Measurements from ENCODE around the gene GAB2. TPM values are rescaled to one million over a fixed set of nuclear protein-coding genes. Genes with fewer than 3 reads are reported as not detected.

GAB2 gene
- total RNA-seq, 1 experiment from 2014 or later, result 4.2 TPM

DNA sequence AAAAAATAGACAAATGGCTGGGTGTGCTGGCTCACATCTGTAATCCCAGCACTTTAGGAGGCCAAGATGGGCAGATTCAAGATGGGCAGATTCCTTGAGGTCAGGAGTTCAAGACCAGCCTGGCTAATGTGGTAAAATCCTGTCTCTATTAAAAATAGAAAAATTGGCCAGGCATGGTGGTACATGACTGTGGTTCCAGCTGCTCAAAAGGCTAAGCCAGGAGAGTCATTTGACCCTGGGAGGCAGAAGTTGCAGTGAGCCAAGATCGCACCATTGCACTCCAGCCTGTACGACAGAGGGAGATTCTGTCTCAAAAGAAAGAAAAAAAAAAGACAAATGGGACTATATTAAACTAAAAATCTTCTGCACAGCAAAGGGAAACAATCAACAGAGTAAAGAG lies 173.5 kb downstream of the GAB2 start:
- Mint-ChIP-seq H3K4me3 (ENCODE audit: unreplicated experiment) (no peak overlapping the region), H3K27me3 (ENCODE audit: insufficient read depth, unreplicated experiment) (no peaks in the 10 kb centered on the region), H3K4me1 (ENCODE audit: insufficient read depth, unreplicated experiment) (no peaks in the 10 kb centered on the region), H3K9me3 (ENCODE audit: unreplicated experiment) (peaks cover 9% of the 10 kb centered on the region), H3K27ac (ENCODE audit: low read depth, unreplicated experiment) (no peak overlapping the region), H3K36me3 (ENCODE audit: insufficient read depth, unreplicated experiment) (peaks cover 6% of the 10 kb centered on the region)
- no peak for DNase-seq (ENCODE audit: unreplicated experiment)
- intact Hi-C loops (cut with micrococcal nuclease), result no loop called here
- BruUV-seq (replicated peaks), result no TSS peak
- CTCF ChIA-PET, result interaction anchor here (0.7 kb wide), 1 partner anchor 11 kb away, joined by 4 read pairs; no protein-coding TSS in a partner anchor
- TF ChIP-seq, protein P1, sequence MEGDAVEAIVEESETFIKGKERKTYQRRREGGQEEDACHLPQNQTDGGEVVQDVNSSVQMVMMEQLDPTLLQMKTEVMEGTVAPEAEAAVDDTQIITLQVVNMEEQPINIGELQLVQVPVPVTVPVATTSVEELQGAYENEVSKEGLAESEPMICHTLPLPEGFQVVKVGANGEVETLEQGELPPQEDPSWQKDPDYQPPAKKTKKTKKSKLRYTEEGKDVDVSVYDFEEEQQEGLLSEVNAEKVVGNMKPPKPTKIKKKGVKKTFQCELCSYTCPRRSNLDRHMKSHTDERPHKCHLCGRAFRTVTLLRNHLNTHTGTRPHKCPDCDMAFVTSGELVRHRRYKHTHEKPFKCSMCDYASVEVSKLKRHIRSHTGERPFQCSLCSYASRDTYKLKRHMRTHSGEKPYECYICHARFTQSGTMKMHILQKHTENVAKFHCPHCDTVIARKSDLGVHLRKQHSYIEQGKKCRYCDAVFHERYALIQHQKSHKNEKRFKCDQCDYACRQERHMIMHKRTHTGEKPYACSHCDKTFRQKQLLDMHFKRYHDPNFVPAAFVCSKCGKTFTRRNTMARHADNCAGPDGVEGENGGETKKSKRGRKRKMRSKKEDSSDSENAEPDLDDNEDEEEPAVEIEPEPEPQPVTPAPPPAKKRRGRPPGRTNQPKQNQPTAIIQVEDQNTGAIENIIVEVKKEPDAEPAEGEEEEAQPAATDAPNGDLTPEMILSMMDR (IDR thresholded peaks at IDR 0.05; ENCODE audit: unreplicated experiment), result no peak
- POLR2A ChIA-PET, result interaction anchor here (0.6 kb wide), 1 partner anchor 21 kb away, joined by 3 read pairs; no protein-coding TSS in a partner anchor

DNA sequence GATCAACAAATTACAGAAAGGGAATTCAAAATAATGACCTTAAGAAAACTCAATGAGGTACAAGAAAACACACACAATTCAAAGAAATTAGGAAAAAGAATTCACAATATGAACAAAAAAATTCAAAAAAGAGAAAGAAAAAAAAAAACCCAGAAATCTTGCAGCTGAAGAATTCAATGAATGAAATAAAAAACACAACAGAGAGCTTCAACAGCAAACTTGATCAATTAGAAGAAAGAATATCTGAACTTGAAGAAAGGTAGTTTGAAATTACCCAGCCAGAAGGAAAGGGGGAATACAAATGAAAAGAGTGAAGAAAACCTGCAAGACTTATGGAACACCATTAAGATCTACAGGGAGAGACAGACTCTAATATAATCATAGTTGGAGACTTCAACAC lies 176.1 kb downstream of the GAB2 start:
- no TSS peak for BruUV-seq (replicated peaks)
- Mint-ChIP-seq H3K27me3 (ENCODE audit: insufficient read depth, unreplicated experiment) (no peaks in the 10 kb centered on the region), H3K9me3 (ENCODE audit: unreplicated experiment) (peaks cover 17% of the 10 kb centered on the region), H3K4me3 (ENCODE audit: unreplicated experiment) (no peak overlapping the region), H3K27ac (ENCODE audit: low read depth, unreplicated experiment) (no peak overlapping the region), H3K36me3 (ENCODE audit: insufficient read depth, unreplicated experiment) (peaks cover 6% of the 10 kb centered on the region), H3K4me1 (ENCODE audit: insufficient read depth, unreplicated experiment) (no peaks in the 10 kb centered on the region)
- intact Hi-C loops (cut with micrococcal nuclease), result no loop called here
- TF ChIP-seq, protein P1 (IDR thresholded peaks at IDR 0.05; ENCODE audit: unreplicated experiment), result no peak
- ChIA-PET CTCF (no interaction called here), POLR2A (interaction anchor here (0.7 kb wide), 1 partner anchor 178 kb away, joined by 3 read pairs; no protein-coding TSS in a partner anchor)
- DNase-seq (ENCODE audit: unreplicated experiment), result no peak

DNA sequence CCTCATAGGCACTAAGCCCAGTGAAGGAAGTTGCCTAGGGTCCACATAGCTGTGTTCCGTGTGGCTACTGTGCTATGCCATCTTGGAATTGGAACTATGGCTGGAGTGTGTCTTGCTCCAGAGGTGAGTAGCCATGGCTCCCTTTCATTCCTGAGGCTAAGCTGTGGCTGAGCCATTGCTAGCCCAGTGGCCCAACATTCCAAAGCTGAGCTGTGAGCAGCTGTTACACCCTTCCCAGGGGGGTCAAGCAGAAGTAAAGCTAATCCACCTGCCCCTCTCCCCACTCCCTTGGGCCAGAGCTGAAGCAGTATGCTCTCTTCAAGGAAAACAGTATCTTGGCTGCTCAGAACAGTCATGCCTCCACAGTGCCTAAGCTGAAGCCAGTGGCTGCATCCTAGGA lies 177.8 kb downstream of the GAB2 start:
- peaks cover 6% of the 10 kb centered on the region for H3K36me3 Mint-ChIP-seq (ENCODE audit: insufficient read depth, unreplicated experiment)
- no peaks in the 10 kb centered on the region for H3K27me3 Mint-ChIP-seq (ENCODE audit: insufficient read depth, unreplicated experiment)
- H3K4me1 Mint-ChIP-seq (ENCODE audit: insufficient read depth, unreplicated experiment), result no peaks in the 10 kb centered on the region
- H3K4me3 Mint-ChIP-seq (ENCODE audit: unreplicated experiment), result no peak overlapping the region
- CTCF ChIA-PET, result interaction anchor here (0.8 to 1.8 kb wide), 2 partner anchors 12 kb away, joined by 3 to 11 read pairs; no protein-coding TSS in a partner anchor
- TF ChIP-seq, protein P1 (IDR thresholded peaks at IDR 0.05; ENCODE audit: unreplicated experiment), result no peak
- DNase-seq (ENCODE audit: unreplicated experiment), result no peak
- no TSS peak for BruUV-seq (replicated peaks)
- POLR2A ChIA-PET, result interaction anchor here (0.5 kb wide), 1 partner anchor 49 kb away, joined by 5 read pairs; no protein-coding TSS in a partner anchor
- H3K27ac Mint-ChIP-seq (ENCODE audit: low read depth, unreplicated experiment), result no peak overlapping the region
- intact Hi-C loops (cut with micrococcal nuclease), result no loop called here
- H3K9me3 Mint-ChIP-seq (ENCODE audit: unreplicated experiment), result peaks cover 17% of the 10 kb centered on the region

DNA sequence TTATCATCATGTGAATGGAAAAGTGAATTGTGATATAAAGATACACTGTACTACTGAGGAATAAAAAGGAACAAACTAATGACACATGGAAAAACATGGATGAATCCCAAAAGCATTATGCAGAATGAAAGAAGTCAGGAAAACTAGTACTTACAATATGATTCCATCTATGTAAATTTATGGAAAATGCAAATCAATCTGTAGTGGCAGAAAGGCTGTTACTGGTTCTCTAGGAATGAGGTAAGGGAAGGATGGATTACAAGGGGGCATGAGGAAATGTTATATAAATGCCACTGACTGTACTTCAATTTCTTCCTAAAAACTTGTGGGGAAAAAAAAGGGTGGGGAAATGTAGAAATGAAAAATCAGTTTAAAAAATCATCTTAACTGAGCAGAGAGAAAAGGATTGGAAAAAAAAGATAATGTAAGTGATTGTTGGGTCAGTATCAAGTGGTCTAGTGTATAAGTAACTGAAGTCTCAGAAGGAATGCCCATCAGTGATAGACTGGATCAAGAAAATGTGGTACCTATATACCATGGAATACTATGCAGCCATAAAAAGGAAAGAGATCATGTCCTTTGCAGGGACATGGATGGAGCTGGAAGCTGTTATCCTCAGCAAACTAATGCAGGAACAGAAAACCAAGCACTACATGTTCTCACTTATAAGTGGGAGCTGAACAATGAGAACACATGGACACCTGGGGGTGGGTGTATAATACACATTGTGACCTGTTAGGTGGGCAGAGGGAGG lies 180.2 kb downstream of the GAB2 start:
- Mint-ChIP-seq H3K27ac (ENCODE audit: low read depth, unreplicated experiment) (no peak overlapping the region), H3K27me3 (ENCODE audit: insufficient read depth, unreplicated experiment) (no peaks in the 10 kb centered on the region), H3K4me1 (ENCODE audit: insufficient read depth, unreplicated experiment) (no peaks in the 10 kb centered on the region), H3K36me3 (ENCODE audit: insufficient read depth, unreplicated experiment) (no peaks in the 10 kb centered on the region), H3K4me3 (ENCODE audit: unreplicated experiment) (no peak overlapping the region), H3K9me3 (ENCODE audit: unreplicated experiment) (peaks cover 17% of the 10 kb centered on the region)
- ChIA-PET POLR2A (no interaction called here), CTCF (interaction anchor here (0.6 to 1.5 kb wide), 2 partner anchors 9 to 115 kb away, joined by 4 to 9 read pairs; no protein-coding TSS in a partner anchor)
- BruUV-seq (replicated peaks), result no TSS peak
- DNase-seq (ENCODE audit: unreplicated experiment), result no peak
- TF ChIP-seq, protein P1 (IDR thresholded peaks at IDR 0.05; ENCODE audit: unreplicated experiment), result no peak
- intact Hi-C loops (cut with micrococcal nuclease), result no loop called here
